ENCODE data around the gene NEU4.
"Not testable (repeated sequence)": the region's sequence is repeated elsewhere in the genome, so short reads cannot be mapped to it uniquely, and the experiment has no call there.

The NEU4 gene

DNA sequence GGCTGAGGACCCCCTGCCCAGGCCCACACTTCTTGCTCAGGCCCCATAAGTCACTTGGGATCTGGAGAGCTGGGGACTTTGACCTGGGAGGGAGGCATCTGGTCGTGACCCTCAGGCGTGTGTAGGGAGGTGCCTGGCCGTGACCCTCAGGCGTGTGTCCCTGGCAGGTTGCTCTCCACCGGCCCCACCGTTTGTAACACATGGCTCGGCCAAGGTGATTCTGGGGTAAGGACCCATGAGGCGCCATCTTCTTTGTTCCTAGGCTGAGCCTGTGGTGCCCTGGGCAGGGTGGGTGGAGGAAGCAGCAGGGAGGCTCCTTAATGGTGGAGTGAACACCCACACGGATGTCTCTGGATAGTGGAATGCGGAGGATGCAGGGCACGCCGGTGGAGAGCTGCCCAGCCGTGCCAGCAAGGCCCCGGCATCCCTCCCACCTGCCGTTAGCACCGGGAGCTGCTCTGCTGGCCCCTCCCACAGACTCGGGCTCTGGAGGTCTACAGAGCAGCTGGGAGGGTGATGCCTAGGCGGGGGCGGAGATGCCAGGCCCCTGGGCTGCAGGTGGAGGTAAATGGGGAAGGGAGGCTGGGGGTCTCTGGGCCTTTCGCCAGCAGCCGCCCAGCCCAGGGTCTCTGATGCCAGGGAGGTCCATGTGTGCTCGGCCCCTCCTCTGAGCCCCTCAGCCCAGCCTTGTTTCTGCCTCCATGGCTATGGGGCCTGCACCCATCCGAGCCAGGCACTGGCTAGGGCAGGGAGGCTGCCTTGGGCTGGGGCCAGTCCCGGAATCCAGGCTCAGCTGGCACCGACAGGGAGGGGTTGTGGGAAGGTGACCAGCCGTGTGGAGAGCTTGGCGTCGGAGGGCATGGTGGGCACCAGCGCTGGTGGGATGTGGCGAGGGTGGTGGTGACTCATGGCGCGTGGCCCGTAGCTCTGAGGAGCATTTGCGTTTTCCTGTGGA lies 33.5 kb upstream of the NEU4 start:
- no peak for DNase-seq (ENCODE audit: low read depth in 2 of 2)

DNA sequence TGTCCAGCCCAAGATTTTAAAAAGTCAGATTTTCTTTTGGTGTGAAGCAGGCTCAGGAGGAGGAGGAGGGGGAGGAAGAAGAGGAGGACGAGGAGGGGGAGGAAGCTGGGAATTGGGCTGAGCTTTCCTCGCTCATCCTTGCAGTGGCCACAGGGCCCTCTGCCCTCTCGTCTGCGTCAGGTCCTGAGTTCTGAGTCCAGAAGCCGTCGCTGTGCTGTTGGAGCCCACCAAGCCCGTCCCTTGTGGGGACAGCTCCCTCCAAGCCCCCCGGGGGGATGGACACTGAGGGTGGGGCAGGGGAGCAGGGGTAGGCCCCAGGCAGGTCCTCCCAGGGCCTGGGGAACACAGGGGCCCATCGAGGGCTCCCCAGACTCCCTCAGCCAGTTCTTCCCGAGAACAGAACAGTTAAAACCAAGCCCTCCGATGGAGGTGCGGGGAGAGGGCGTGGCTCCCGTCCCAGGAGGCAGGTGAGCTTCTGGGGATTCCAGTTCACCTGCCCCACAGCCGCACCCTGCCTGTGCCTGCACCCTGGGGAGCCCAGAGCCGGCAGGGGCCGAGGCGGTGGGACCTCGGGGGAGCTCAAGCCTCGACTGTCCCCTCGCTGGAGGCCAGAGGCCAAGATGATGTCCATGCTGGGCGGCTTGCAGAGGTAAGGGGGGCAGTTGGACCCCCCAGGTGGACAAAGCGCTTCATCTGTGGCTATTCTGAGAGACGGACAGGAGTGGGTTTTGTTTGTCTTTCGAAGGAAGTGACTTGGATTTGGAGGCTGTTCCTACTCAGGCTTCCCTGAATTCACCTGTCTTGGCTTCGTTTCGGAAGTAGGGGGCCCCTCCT lies 32.4 kb upstream of the NEU4 start, which contains the start of gene GAL3ST2:
GAL3ST2 (plus strand) TSS at position 487 of the 834 bp plus-strand sequence; CDS start at position 621, 134 bp downstream.
- DNase-seq (ENCODE audit: low read depth in 2 of 2): no peak

- no peak for DNase-seq (ENCODE audit: low read depth in 2 of 2)
These were observed 31.8 kb upstream of the NEU4 start for GRCh38 chr2:241777170-241777685.

DNA sequence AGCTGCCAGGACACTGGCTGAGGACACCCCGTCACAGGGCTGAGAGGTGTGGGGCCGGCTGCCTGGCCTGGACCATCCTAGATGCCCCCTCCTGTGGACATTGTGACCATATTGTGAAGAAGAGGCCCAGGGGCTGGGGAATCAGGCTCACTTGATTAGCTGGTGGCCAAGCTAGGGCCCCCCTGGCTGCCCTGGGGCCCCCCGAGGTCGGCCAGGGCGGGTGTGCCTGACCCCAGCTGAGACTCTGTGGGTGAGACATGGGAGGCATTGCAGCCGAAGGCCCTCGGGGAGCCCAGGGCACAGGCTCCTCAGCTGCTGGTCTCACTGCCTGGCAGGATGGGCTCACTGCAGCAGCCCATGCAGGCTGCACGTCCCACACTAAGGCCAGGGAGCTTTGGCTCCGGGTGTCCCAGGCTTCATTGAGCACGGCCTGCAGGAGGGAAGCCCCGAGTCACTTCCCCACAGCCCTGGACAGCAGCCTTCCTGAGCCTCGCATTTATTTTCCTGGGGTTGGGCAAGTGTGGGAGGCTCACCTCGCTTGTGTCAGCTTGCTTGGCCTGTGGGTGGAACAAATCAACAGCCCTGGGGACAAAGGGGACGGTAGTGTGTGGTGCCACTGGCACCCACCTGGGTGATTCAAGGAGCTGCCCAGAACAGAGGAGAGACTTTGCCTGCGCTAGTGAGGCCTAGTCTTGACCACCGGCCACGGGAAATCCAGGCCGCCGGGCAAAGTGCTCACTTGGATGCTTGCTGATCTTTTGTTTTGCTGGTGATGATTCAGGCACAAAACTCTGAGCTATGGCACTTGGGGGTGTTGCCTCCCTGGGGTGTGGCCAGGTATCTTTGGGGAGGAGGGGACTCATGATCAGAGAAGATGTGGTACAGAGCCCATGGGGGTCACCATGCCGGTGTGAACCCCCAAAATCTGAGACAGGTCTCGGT lies 31.0 kb upstream of the NEU4 start:
- DNase-seq (ENCODE audit: low read depth in 2 of 2): no peak

- DNase-seq (ENCODE audit: low read depth in 2 of 2): no peak
These were observed 27.9 kb upstream of the NEU4 start for GRCh38 chr2:241780939-241781569.

DNA sequence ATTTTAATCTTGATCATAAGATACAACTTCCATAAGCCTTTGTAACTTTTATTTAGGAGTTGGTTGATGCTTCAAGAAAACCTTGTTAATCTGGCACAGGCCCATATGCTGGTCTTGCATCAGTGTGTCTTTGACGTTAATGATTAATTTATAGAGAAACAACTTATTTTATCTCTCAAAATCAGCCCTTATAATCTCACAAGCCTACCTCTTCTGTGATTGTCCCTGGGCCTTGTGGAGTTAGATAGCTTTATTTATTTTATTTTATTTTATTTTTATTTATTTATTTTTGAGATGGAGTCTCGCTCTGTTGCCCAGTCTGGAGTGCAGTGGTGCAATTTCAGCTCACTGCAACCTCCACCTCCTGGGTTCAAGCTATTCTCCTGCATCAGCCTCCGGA lies 26.9 kb upstream of the NEU4 start:
- not testable (repeated sequence) for DNase-seq (ENCODE audit: low read depth in 2 of 2)

- no peak for DNase-seq (ENCODE audit: low read depth in 2 of 2)
These were observed 20.9 kb upstream of the NEU4 start for GRCh38 chr2:241788135-241788534.

DNA sequence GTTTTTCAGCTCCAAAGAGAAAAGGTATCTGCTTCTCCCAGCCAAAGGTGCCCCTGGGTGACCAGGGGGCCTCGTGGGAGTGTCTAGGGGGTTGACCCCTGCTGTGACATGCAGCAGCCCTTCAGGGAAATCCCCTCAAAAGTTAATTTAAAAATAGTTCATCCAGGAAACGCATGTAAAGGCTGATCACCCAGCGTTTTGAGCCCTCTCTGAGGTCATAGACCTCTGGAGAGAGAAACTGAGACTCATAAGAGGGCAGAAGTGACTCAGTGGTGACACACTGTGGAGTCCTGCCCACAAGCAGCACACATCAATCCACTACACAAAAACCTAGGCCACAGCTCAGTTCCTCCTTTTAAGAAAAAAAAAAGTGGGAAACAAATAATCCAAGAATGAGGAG lies 20.4 kb upstream of the NEU4 start:
- DNase-seq (ENCODE audit: low read depth in 2 of 2): peak; percentile 32 to 36

- DNase-seq (ENCODE audit: low read depth in 2 of 2): not testable (repeated sequence)
These were observed 17.6 kb upstream of the NEU4 start for GRCh38 chr2:241791385-241791784.

- no peak for DNase-seq (ENCODE audit: low read depth in 2 of 2)
These were observed 15.6 kb upstream of the NEU4 start for GRCh38 chr2:241793385-241793784.

DNA sequence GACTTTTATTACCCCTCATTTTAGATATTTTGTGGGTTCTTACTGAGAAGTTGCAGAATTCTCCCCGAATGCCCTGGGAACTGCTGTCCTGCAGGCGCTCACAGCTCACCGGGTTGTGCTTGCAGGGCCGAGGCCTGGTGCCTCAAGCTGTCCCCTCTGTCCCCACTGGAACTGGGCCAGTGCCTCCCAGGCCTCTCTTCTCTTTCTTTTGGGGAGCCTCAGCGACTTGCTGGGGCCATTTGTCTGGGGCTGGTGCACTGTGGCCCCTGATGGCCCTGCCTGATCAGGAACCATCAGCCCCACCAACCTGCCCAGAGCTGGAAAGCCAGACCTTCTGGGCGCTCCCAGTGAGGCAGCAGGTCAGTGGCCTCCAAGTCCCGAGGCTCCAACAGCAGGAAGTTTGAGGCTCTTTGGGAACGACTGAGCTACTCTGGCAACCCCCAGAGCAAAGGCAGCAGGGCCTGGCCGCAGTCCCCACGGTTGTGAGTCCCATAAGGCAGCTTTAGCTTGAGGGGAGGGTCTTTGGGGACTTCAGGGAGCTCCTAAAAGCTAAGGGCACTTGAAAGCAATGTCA lies 14.7 kb upstream of the NEU4 start:
- no peak for DNase-seq (ENCODE audit: low read depth in 2 of 2)

GRCh38 chr2:241795021-241795999 lies 13.7 kb upstream of the NEU4 start:
- DNase-seq (ENCODE audit: low read depth in 2 of 2): no peak

- no peak for DNase-seq (ENCODE audit: low read depth in 2 of 2)
These were observed 12.8 kb upstream of the NEU4 start for GRCh38 chr2:241796209-241796608.

DNA sequence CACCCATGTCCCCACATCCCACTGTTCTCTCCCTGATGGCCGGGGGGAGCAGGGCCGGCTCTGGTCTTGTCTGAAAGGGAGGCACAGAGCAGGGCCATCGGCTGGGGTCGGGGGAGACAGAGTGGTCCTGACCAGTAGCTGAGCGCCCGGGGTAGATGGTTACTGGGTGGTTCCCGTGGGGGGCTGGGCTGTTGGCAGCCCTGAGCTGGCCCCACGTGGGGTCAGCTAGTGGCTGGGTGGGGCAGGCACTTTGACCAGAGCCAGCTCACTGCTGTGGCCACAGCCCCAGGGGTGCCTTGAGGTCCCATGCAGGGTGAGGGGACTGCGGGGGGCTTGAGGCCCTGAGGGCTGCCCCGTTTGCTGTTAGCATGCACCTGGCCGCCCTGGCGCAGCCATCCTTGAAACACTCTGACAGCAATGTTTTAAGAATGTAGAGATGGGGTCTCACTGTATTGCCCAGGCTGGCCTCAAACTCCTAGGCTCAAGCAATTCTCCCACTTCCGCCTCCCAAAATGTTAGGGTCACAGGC lies 12.3 kb upstream of the NEU4 start:
- no peak for DNase-seq (ENCODE audit: low read depth in 2 of 2)

GRCh38 chr2:241797441-241798080 lies 11.4 kb upstream of the NEU4 start:
- DNase-seq (ENCODE audit: low read depth in 2 of 2): no peak

GRCh38 chr2:241798081-241798630 lies 10.8 kb upstream of the NEU4 start:
- no peak for DNase-seq (ENCODE audit: low read depth in 2 of 2)

DNA sequence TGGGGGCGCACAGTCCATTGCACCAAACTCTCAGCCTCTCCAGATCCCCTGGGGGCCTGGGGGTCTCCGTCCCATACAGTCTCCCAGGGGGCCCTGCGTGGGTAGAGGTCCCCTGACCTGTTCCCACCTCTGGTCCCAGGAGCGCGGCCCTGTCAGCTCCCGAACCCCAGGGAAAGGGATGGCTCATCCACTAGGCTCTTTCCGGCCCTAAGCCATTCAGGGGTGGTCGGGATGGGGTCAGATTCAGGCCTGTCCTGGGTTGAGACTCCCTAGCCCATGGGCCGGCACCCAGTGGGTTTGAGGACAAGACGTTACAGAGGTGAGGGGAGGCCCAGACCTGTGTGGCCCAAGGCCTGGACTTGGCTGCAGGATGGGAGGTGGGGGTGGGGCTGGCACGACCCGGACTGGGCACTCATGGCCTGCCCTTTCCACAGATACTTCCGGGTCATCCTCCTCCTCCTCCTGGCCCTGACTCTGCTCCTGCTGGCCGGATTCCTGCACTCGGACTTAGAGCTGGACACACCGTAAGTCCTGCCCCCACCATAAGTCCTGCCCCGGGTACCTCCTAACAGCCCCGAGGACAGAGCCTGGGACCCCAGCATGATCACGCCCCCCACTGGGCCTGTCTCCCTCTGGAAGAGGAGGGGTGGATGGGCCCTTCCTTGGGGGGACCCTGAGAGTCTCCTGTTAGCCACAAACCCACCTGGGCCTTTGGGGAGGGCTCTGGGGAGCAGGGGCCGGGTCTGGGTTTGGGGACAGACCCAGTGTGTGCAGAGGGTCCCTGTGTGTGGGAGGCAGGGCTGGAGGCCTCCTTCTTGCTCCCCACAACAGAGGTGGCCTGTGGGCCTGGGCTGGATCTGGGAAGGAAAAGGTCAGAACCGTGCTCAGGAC lies 10.1 kb upstream of the NEU4 start:
- no peak for DNase-seq (ENCODE audit: low read depth in 2 of 2)
